ENCODE data around the gene PSME3IP1. TPM values are rescaled to one million over a fixed set of nuclear protein-coding genes. Genes with fewer than 3 reads are reported as not detected.

PSME3IP1 gene
- polyA plus RNA-seq, 3 donors, result 75.4 to 133 (median 78.6) TPM

GRCh38 chr16:57141822-57142631 is 43.8 kb downstream of the PSME3IP1 start:
- Histone ChIP-seq H3K27ac (ENCODE audit: low read depth in 1 of 2, low read length in 2 of 2) (no peak overlapping the region), H3K9ac (ENCODE audit: insufficient read depth, low read length, poor library complexity, severe bottlenecking) (no peak overlapping the region), H4K20me1 (ENCODE audit: insufficient read depth, low read length) (peaks cover 7% of the 10 kb centered on the region), H3K36me3 (replicated peaks in 1 of 2; ENCODE audit: control insufficient read depth in 1 of 2, insufficient read depth in 2 of 2, low read length in 2 of 2) (peaks cover 7 to 64% of the 10 kb centered on the region in 2 donors), H3K27me3 (ENCODE audit: control insufficient read depth in 2 of 2, insufficient read depth in 2 of 2, low read length in 2 of 2) (no peaks in the 10 kb centered on the region), H3K4me1 (ENCODE audit: control insufficient read depth in 1 of 2, insufficient read depth in 2 of 2, low read length in 2 of 2) (peaks cover 15 to 21% of the 10 kb centered on the region in 2 donors), H3K4me3 (replicated peaks in 1 of 3; ENCODE audit: low read depth in 2 of 3, low read length in 3 of 3) (no peak overlapping the region), H3K79me2 (ENCODE audit: insufficient read depth, low read length) (no peaks in the 10 kb centered on the region), H3K4me2 (replicated peaks; ENCODE audit: extremely low read depth, low read length, poor library complexity, severe bottlenecking) (no peak overlapping the region), H2AFZ (ENCODE audit: insufficient read depth, low read depth, low read length, poor library complexity, severe bottlenecking) (no peak overlapping the region), H3K9me3 (replicated peaks in 1 of 2; ENCODE audit: control insufficient read depth in 1 of 2, insufficient read depth in 1 of 2, low read length in 2 of 2) (no peaks in the 10 kb centered on the region)
- no peaks in the 10 kb centered on the region for H3K9me3 Mint-ChIP-seq
- no peak overlapping the region for H3K4me3 Mint-ChIP-seq
- no peak for DNase-seq
- H3K36me3 Mint-ChIP-seq, result peaks cover 39 to 69% of the 10 kb centered on the region in 2 donors
- intact Hi-C loops (cut with micrococcal nuclease), result no loop called here
- TF ChIP-seq CTCF (IDR thresholded peaks at IDR 0.05), result no peak
- peaks cover 41% of the 10 kb centered on the region for H3K4me1 Mint-ChIP-seq
- 63% methylated on average over 12 of the region's 16 CpGs for WGBS (ENCODE audit: insufficient coverage)
- peak overlapping the region in 1 of 7 donors; percentile 71 for H3K27ac Mint-ChIP-seq
- H3K27me3 Mint-ChIP-seq (ENCODE audit: low read depth in 3 of 3), result peaks cover 0 to 2% (median 2%) of the 10 kb centered on the region in 3 donors

GRCh38 chr16:57140931-57141668 is 44.7 kb downstream of the PSME3IP1 start:
- Mint-ChIP-seq H3K9me3 (no peaks in the 10 kb centered on the region), H3K36me3 (peaks cover 40 to 70% of the 10 kb centered on the region in 2 donors), H3K27me3 (ENCODE audit: low read depth in 3 of 3) (peaks cover 0 to 2% (median 2%) of the 10 kb centered on the region in 3 donors), H3K27ac (no peak overlapping the region), H3K4me1 (peaks cover 33% of the 10 kb centered on the region), H3K4me3 (no peak overlapping the region)
- H3K4me2 ChIP-seq (replicated peaks; ENCODE audit: extremely low read depth, low read length, poor library complexity, severe bottlenecking), result no peak overlapping the region
- WGBS (ENCODE audit: insufficient coverage), result 91% methylated on average over 7 of the region's 7 CpGs
- no peaks in the 10 kb centered on the region for H3K27me3 ChIP-seq (ENCODE audit: control insufficient read depth in 2 of 2, insufficient read depth in 2 of 2, low read length in 2 of 2)
- no peak for TF ChIP-seq CTCF (IDR thresholded peaks at IDR 0.05)
- H4K20me1 ChIP-seq (ENCODE audit: insufficient read depth, low read length), result peaks cover 4% of the 10 kb centered on the region
- no peak overlapping the region for H3K27ac ChIP-seq (ENCODE audit: low read depth in 1 of 2, low read length in 2 of 2)
- peaks cover 13 to 65% of the 10 kb centered on the region in 2 donors for H3K36me3 ChIP-seq (replicated peaks in 1 of 2; ENCODE audit: control insufficient read depth in 1 of 2, insufficient read depth in 2 of 2, low read length in 2 of 2)
- H3K79me2 ChIP-seq (ENCODE audit: insufficient read depth, low read length), result no peaks in the 10 kb centered on the region
- intact Hi-C loops (cut with micrococcal nuclease), result no loop called here
- H3K9me3 ChIP-seq (replicated peaks in 1 of 2; ENCODE audit: control insufficient read depth in 1 of 2, insufficient read depth in 1 of 2, low read length in 2 of 2), result no peaks in the 10 kb centered on the region
- H3K4me1 ChIP-seq (ENCODE audit: control insufficient read depth in 1 of 2, insufficient read depth in 2 of 2, low read length in 2 of 2), result peaks cover 15 to 17% of the 10 kb centered on the region in 2 donors
- H3K4me3 ChIP-seq (replicated peaks in 1 of 3; ENCODE audit: low read depth in 2 of 3, low read length in 3 of 3), result no peak overlapping the region
- no peak overlapping the region for H2AFZ ChIP-seq (ENCODE audit: insufficient read depth, low read depth, low read length, poor library complexity, severe bottlenecking)
- no peak for DNase-seq
- H3K9ac ChIP-seq (ENCODE audit: insufficient read depth, low read length, poor library complexity, severe bottlenecking), result no peak overlapping the region

Measured in CD14-positive monocyte (primary cell).